ENCODE data around the gene B4GALT1.

Gene B4GALT1

GRCh38 chr9:33175649-33176325 is 8.7 kb upstream of the B4GALT1 start:
- H3K27me3 ChIP-seq = no peaks in the 10 kb centered on the region
- H3K9ac ChIP-seq = no peak overlapping the region

GRCh38 chr9:33172256-33173238 is 5.4 kb upstream of the B4GALT1 start:
- Histone ChIP-seq H4K20me1 (no peaks in the 10 kb centered on the region), H3K4me2 (no peak overlapping the region; a peak in 1 of 22 replicates), H3K9ac (no peak overlapping the region), H3K36me3 (no peaks in the 10 kb centered on the region), H3K4me3 (no peak overlapping the region), H3K27ac (no peak overlapping the region; a peak in 1 of 22 replicates), H3K27me3 (no peaks in the 10 kb centered on the region), H3K9me3 (replicated peaks in 1 of 11) (no peaks in the 10 kb centered on the region), H3K4me1 (peaks cover 14 to 41% (median 29%) of the 10 kb centered on the region in 10 experiments)
- no peak for TF ChIP-seq Cebpa-rat (IDR thresholded peaks at IDR 0.05)

More at GRCh38 chr9:33175649-33176325, 8.7 kb upstream of the B4GALT1 start:
- no peak for TF ChIP-seq Cebpa-rat (IDR thresholded peaks at IDR 0.05)
- no peak overlapping the region for H3K4me3 ChIP-seq
- no peaks in the 10 kb centered on the region for H3K9me3 ChIP-seq (replicated peaks in 1 of 11)
- H3K4me2 ChIP-seq = peak overlapping the region in 6 of 11 experiments; percentile 7 to 46 (median 18); a peak in 8 of 22 replicates
- no peaks in the 10 kb centered on the region for H3K36me3 ChIP-seq
- no peaks in the 10 kb centered on the region for H4K20me1 ChIP-seq
- H3K27ac ChIP-seq = no peak overlapping the region
- H3K4me1 ChIP-seq = peaks cover 0 to 27% (median 16%) of the 10 kb centered on the region in 10 experiments; a peak in 15 of 20 replicates

- H4K20me1 ChIP-seq = peaks cover 0 to 3% (median 0%) of the 10 kb centered on the region in 11 experiments; a peak in 5 of 22 replicates
- no peaks in the 10 kb centered on the region for H3K27me3 ChIP-seq
- TF ChIP-seq Cebpa-rat (IDR thresholded peaks at IDR 0.05) = no peak
- peak overlapping the region in 4 of 11 experiments; percentile 2 to 33 (median 12); a peak in 3 of 22 replicates for H3K4me2 ChIP-seq
- no peak overlapping the region for H3K9ac ChIP-seq
- H3K9me3 ChIP-seq (replicated peaks in 1 of 11) = no peaks in the 10 kb centered on the region
- H3K4me1 ChIP-seq = peaks cover 19 to 41% (median 26%) of the 10 kb centered on the region in 10 experiments
- no peak overlapping the region for H3K27ac ChIP-seq
- no peak overlapping the region for H3K4me3 ChIP-seq
- H3K36me3 ChIP-seq = no peaks in the 10 kb centered on the region
These were observed 3.6 kb upstream of the B4GALT1 start for GRCh38 chr9:33170464-33171415.

- peak overlapping the region in 3 of 11 experiments; percentile 82 to 91 (median 87); a peak in 2 of 22 replicates for H3K27ac ChIP-seq
- H3K9me3 ChIP-seq (replicated peaks in 1 of 11) = no peaks in the 10 kb centered on the region
- no peak for TF ChIP-seq Cebpa-rat (IDR thresholded peaks at IDR 0.05)
- H4K20me1 ChIP-seq = peaks cover 2 to 20% (median 9%) of the 10 kb centered on the region in 11 experiments; a peak in 18 of 22 replicates
- H3K4me1 ChIP-seq = peaks cover 26 to 46% (median 36%) of the 10 kb centered on the region in 10 experiments
- H3K9ac ChIP-seq = no peak overlapping the region
- H3K4me2 ChIP-seq = peak overlapping the region in 10 of 11 experiments; percentile 82 to 95 (median 92); a peak in 18 of 22 replicates
- H3K27me3 ChIP-seq = no peaks in the 10 kb centered on the region
- H3K36me3 ChIP-seq = no peaks in the 10 kb centered on the region
- H3K4me3 ChIP-seq = no peak overlapping the region
These were observed 1.9 kb upstream of the B4GALT1 start for GRCh38 chr9:33168941-33169544.

- peaks cover 37 to 56% (median 46%) of the 10 kb centered on the region in 10 experiments for H3K4me1 ChIP-seq
- H3K36me3 ChIP-seq = no peaks in the 10 kb centered on the region
- H3K4me2 ChIP-seq = peak overlapping the region; percentile 82 to 96 (median 93)
- H3K9ac ChIP-seq = peak overlapping the region; percentile 70 to 86 (median 83)
- H3K27ac ChIP-seq = peak overlapping the region; percentile 77 to 93 (median 87)
- no peaks in the 10 kb centered on the region for H3K27me3 ChIP-seq
- H4K20me1 ChIP-seq = peaks cover 12 to 30% (median 19%) of the 10 kb centered on the region in 11 experiments; a peak in 20 of 22 replicates
- TF ChIP-seq Cebpa-rat (IDR thresholded peaks at IDR 0.05) = no peak
- H3K4me3 ChIP-seq = peak overlapping the region; percentile 47 to 87 (median 60)
- H3K9me3 ChIP-seq (replicated peaks in 1 of 11) = no peaks in the 10 kb centered on the region
These were observed 881 bp upstream of the B4GALT1 start for GRCh38 chr9:33167972-33168461.

- Histone ChIP-seq H3K4me1 (peaks cover 52 to 72% (median 62%) of the 10 kb centered on the region in 10 experiments), H3K4me2 (peak overlapping the region; percentile 90 to 100 (median 96)), H3K27me3 (no peaks in the 10 kb centered on the region), H3K9me3 (replicated peaks in 1 of 11) (no peaks in the 10 kb centered on the region), H3K4me3 (peak overlapping the region; percentile 83 to 99 (median 90)), H3K9ac (peak overlapping the region; percentile 91 to 99 (median 95)), H3K27ac (peak overlapping the region; percentile 88 to 100 (median 92)), H4K20me1 (peaks cover 22 to 43% (median 33%) of the 10 kb centered on the region in 11 experiments; a peak in 20 of 22 replicates), H3K36me3 (no peaks in the 10 kb centered on the region)
- TF ChIP-seq Cebpa-rat (IDR thresholded peaks at IDR 0.05) = no peak
These were observed 679 bp downstream of the B4GALT1 start for GRCh38 chr9:33166231-33167083.
